ENCODE data around the gene ACVRL1.
"Not testable (repeated sequence)": the region's sequence is repeated elsewhere in the genome, so short reads cannot be mapped to it uniquely, and the experiment has no call there.

Gene ACVRL1

DNA sequence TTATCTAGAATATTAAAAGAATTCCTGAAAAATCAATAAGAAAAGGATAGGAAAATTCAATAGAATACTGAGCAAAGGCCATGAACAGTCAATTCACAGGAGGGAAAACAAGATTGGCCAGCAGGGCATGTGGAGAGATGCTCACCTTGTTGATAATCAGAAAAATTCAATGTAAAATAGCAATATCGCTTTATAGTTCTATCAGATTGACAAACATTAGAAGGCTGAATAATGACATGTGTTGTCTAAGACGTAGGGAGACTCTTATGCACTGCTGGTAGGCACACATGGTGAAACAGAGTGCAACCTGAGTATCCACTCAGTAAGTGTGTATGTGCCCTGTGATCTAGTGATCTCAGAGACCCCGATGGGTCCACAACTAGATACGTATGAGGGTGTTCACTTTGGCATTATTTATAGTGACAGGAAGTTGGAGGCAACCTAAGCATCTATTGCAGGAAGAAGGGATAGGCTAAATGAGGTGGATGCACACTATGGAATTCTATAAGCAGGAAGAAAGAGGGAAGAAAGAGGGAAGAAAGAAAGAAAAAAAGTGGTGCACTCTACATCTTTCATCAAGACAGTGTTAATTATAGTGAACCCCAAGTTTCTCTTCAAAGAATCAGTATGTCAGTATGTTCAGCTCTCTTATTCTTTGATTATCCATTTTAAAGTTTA lies 23.2 kb upstream of the ACVRL1 start:
- TF ChIP-seq CTCF (IDR thresholded peaks at IDR 0.05; ENCODE audit: low read depth, low read length, poor library complexity, severe bottlenecking) = no peak
- TF ChIP-seq EZH2phosphoT487 (IDR thresholded peaks at IDR 0.05; ENCODE audit: borderline replicate concordance, low read length) = no peak
- no peaks in the 10 kb centered on the region for H3K9me3 ChIP-seq (ENCODE audit: control insufficient read depth, insufficient read depth, low read length)
- peaks cover 12% of the 10 kb centered on the region for H3K4me1 ChIP-seq (ENCODE audit: control insufficient read depth, low read length)
- H4K20me1 ChIP-seq (ENCODE audit: control insufficient read depth, insufficient read depth, low read depth, low read length) = no peaks in the 10 kb centered on the region
- no peak overlapping the region for H3K27ac ChIP-seq (ENCODE audit: low read depth, low read length)
- H3K4me3 ChIP-seq (ENCODE audit: low read length) = no peak overlapping the region
- no peaks in the 10 kb centered on the region for H3K36me3 ChIP-seq (ENCODE audit: control insufficient read depth, low read length)
- no peaks in the 10 kb centered on the region for H3F3A ChIP-seq (ENCODE audit: control insufficient read depth, insufficient read depth)
- H3K4me2 ChIP-seq (ENCODE audit: low read length) = no peak overlapping the region
- H3K79me2 ChIP-seq (ENCODE audit: control insufficient read depth, low read length) = no peaks in the 10 kb centered on the region
- H3K9me2 ChIP-seq (replicated peaks; ENCODE audit: control insufficient read depth, low read length) = no peaks in the 10 kb centered on the region
- H3K27me3 ChIP-seq (ENCODE audit: control insufficient read depth, low read length) = no peaks in the 10 kb centered on the region

GRCh38 chr12:51884676-51885229 lies 22.6 kb upstream of the ACVRL1 start:
- TF ChIP-seq CTCF (IDR thresholded peaks at IDR 0.05; ENCODE audit: low read depth, low read length, poor library complexity, severe bottlenecking) (no peak), EZH2phosphoT487 (IDR thresholded peaks at IDR 0.05; ENCODE audit: borderline replicate concordance, low read length) (no peak)
- no peak overlapping the region for H3K4me2 ChIP-seq (ENCODE audit: low read length)
- H3K79me2 ChIP-seq (ENCODE audit: control insufficient read depth, low read length) = no peaks in the 10 kb centered on the region
- no peaks in the 10 kb centered on the region for H3K27me3 ChIP-seq (ENCODE audit: control insufficient read depth, low read length)
- H3K4me3 ChIP-seq (ENCODE audit: low read length) = no peak overlapping the region
- H3K9me2 ChIP-seq (replicated peaks; ENCODE audit: control insufficient read depth, low read length) = no peaks in the 10 kb centered on the region
- H4K20me1 ChIP-seq (ENCODE audit: control insufficient read depth, insufficient read depth, low read depth, low read length) = no peaks in the 10 kb centered on the region
- H3K9me3 ChIP-seq (ENCODE audit: control insufficient read depth, insufficient read depth, low read length) = no peaks in the 10 kb centered on the region
- H3K4me1 ChIP-seq (ENCODE audit: control insufficient read depth, low read length) = peaks cover 12% of the 10 kb centered on the region
- H3K36me3 ChIP-seq (ENCODE audit: control insufficient read depth, low read length) = no peaks in the 10 kb centered on the region
- no peaks in the 10 kb centered on the region for H3F3A ChIP-seq (ENCODE audit: control insufficient read depth, insufficient read depth)
- no peak overlapping the region for H3K27ac ChIP-seq (ENCODE audit: low read depth, low read length)

GRCh38 chr12:51885294-51886020 lies 21.8 kb upstream of the ACVRL1 start:
- H3K4me2 ChIP-seq (ENCODE audit: low read length) = peak overlapping the region; percentile 81
- peaks cover 12% of the 10 kb centered on the region for H3K4me1 ChIP-seq (ENCODE audit: control insufficient read depth, low read length)
- H3K27me3 ChIP-seq (ENCODE audit: control insufficient read depth, low read length); H4K20me1 ChIP-seq (ENCODE audit: control insufficient read depth, insufficient read depth, low read depth, low read length); H3F3A ChIP-seq (ENCODE audit: control insufficient read depth, insufficient read depth); H3K9me3 ChIP-seq (ENCODE audit: control insufficient read depth, insufficient read depth, low read length); H3K36me3 ChIP-seq (ENCODE audit: control insufficient read depth, low read length); H3K27ac ChIP-seq (ENCODE audit: low read depth, low read length); H3K9me2 ChIP-seq (replicated peaks; ENCODE audit: control insufficient read depth, low read length); H3K79me2 ChIP-seq (ENCODE audit: control insufficient read depth, low read length): not testable (repeated sequence)
- peak overlapping the region; percentile 65 for H3K4me3 ChIP-seq (ENCODE audit: low read length)
